ENCODE data around the gene ACAP1.

DNA sequence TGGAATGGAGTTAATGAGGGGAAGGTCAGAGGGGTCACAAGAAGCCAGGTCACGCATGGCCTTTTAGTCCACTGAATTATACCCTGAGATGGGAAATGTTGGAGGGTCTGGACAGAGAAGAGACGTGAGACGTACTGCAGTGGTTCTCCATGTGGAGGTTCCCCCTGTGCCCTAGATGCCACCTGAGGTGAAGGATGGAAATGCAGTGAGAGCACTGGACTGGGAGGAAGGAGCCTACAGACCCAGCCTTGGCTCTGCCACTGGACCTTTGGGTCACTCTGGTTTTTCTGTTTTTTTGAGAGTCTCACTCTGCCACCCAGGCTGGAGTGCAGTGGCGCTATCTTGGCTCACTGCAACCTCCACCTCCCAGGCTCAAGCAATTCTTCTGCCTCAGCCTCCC, 59.8 kb downstream of the ACAP1 start:
- no peak for TF ChIP-seq CTCF (optimal IDR thresholded peaks at IDR 0.05 in 1 of 3, IDR thresholded peaks at IDR 0.05 in 1 of 3, conservative IDR thresholded peaks at IDR 0.05 in 1 of 3; ENCODE audit: extremely low read depth in 1 of 3, insufficient read depth in 2 of 3, low read length in 3 of 3)
- no peak for TF ChIP-seq EZH2 (IDR thresholded peaks at IDR 0.05; ENCODE audit: low read length)
